Peyer's patch (tissue), 4 donors: ENCODE measurements around the gene PRKCA.

ENCODE experiments used
- POLR2A ChIP-seq, 2 donors: fragments of 450-650 bp; IDR thresholded peaks; one replicate each; pipeline ENCODE4 v1.5.1; 2017; ENCODE audit warnings: antibody characterized with exemption in 2 of 2, mild to moderate bottlenecking in 2 of 2, moderate library complexity in 2 of 2
- TF ChIP-seq, protein P1 (sequence below), 6 experiments: fragments of 450-650 bp in 4 of 6; fragments of 200-600 bp in 2 of 6; sonication (generic) in 1 of 6; IDR thresholded peaks; one replicate each; pipeline ENCODE4 v1.5.1; 2017 to 2019; ENCODE audit warnings: antibody characterized with exemption in 6 of 6, mild to moderate bottlenecking in 3 of 6, moderate library complexity in 1 of 6

DNA sequence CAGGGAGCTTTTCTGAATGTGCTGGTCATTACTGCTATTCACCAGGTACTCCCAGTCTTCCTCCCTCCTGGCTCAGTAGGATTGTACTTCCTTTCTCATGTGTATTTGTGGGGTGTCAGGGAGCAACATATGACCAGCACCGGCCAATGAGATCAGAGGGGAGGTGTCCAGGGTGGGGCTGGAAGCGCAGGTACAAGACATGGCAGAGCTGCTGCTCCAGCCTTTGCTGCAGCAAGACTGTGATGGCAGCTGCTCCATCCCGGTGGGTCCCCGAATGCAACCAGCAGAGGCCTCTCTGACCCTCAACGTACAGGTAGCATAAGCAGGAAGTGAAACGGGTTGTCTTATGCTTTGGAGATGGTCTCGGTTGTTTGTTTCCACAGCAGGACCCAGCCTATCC is 478.7 kb downstream of the PRKCA start:
- TF ChIP-seq POLR2A (IDR thresholded peaks at IDR 0.05): no peak
- TF ChIP-seq, protein P1, sequence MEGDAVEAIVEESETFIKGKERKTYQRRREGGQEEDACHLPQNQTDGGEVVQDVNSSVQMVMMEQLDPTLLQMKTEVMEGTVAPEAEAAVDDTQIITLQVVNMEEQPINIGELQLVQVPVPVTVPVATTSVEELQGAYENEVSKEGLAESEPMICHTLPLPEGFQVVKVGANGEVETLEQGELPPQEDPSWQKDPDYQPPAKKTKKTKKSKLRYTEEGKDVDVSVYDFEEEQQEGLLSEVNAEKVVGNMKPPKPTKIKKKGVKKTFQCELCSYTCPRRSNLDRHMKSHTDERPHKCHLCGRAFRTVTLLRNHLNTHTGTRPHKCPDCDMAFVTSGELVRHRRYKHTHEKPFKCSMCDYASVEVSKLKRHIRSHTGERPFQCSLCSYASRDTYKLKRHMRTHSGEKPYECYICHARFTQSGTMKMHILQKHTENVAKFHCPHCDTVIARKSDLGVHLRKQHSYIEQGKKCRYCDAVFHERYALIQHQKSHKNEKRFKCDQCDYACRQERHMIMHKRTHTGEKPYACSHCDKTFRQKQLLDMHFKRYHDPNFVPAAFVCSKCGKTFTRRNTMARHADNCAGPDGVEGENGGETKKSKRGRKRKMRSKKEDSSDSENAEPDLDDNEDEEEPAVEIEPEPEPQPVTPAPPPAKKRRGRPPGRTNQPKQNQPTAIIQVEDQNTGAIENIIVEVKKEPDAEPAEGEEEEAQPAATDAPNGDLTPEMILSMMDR (IDR thresholded peaks at IDR 0.05): no peak
